Caco-2 (cell line): Measurements from ENCODE around the gene CMTM4. TPM values are rescaled to one million over a fixed set of nuclear protein-coding genes. Genes with fewer than 3 reads are reported as not detected.

ENCODE experiments used
- BruUV-seq: library from RNA; stranded (reverse); fragments of 400-500 nt; replicated peaks from 2 replicates; lab custom pipeline; 2021; lab: Mats Ljungman, UMichigan
- CTCF ChIA-PET: fragments of 300-600 bp; sonication (Branson Sonifier 250); formaldehyde crosslinking; loops from one replicate; lab custom pipeline; 2022; ENCODE audit warnings: antibody characterized with exemption; lab: Charles Lee
- POLR2A ChIA-PET: fragments of 300-600 bp; sonication (Branson Sonifier 250); formaldehyde crosslinking; loops from one replicate; lab custom pipeline; 2022; ENCODE audit warnings: antibody characterized with exemption; lab: Charles Lee
- DNase-seq, 2 experiments: peaks; one replicate each; pipeline versions ENCODE4 v3.0.0 to v3.0.0-alpha.2; 2020 to 2022
- H3K27me3 ChIP-seq: replicated peaks from 2 replicates; pipeline ENCODE4 v1.6.0; 2011; ENCODE audit warnings: low read length; ENCODE audit not compliant: control insufficient read depth, insufficient read depth
- H3K36me3 ChIP-seq: 2 replicates; pipeline ENCODE4 v1.5.1; 2011; ENCODE audit warnings: low read length; ENCODE audit not compliant: control insufficient read depth, insufficient read depth
- H3K4me1 ChIP-seq: fragments of 250-450 bp; sonication (Bioruptor Pico); 2 replicates; pipeline ENCODE4 v1.5.1; 2020; ENCODE audit warnings: mild to moderate bottlenecking
- H3K4me3 ChIP-seq: 2 replicates; pipeline ENCODE4 v1.5.1; 2011; ENCODE audit warnings: low read depth, mild to moderate bottlenecking, control low read depth, low read length
- H3K9me3 ChIP-seq: fragments of 250-450 bp; sonication (Bioruptor Pico); 2 replicates; pipeline ENCODE4 v1.5.1; 2020; ENCODE audit warnings: mild to moderate bottlenecking, moderate library complexity
- H3K27ac Mint-ChIP-seq: one replicate; pipeline ENCODE4 v1.8.0; 2022; ENCODE audit warnings: mixed read lengths; ENCODE audit not compliant: unreplicated experiment
- H3K27me3 Mint-ChIP-seq: one replicate; pipeline ENCODE4 v1.8.0; 2022; ENCODE audit warnings: mixed read lengths; ENCODE audit not compliant: insufficient read depth, unreplicated experiment
- H3K36me3 Mint-ChIP-seq: one replicate; pipeline ENCODE4 v1.8.0; 2022; ENCODE audit warnings: mild to moderate bottlenecking, mixed read lengths; ENCODE audit not compliant: insufficient read depth, unreplicated experiment
- H3K4me1 Mint-ChIP-seq: one replicate; pipeline ENCODE4 v1.8.0; 2022; ENCODE audit warnings: low read depth, mixed read lengths; ENCODE audit not compliant: unreplicated experiment
- H3K4me3 Mint-ChIP-seq: one replicate; pipeline ENCODE4 v1.8.0; 2022; ENCODE audit warnings: mild to moderate bottlenecking, moderate library complexity, mixed read lengths; ENCODE audit not compliant: unreplicated experiment
- H3K9me3 Mint-ChIP-seq: one replicate; pipeline ENCODE4 v1.8.0; 2022; ENCODE audit warnings: mixed read lengths; ENCODE audit not compliant: unreplicated experiment
- CTCF ChIP-seq, 2 experiments: fragments of 200-600 bp in 1 of 2; IDR thresholded peaks; 1 replicate in 1 of 2; 2 replicates in 1 of 2; pipeline versions ENCODE4 v1.5.1 to v1.8.0; 2011 to 2022; ENCODE audit warnings: antibody characterized with exemption in 1 of 2, control low read depth in 1 of 2, inconsistent platforms in 1 of 2, low read depth in 1 of 2, low read length in 1 of 2, mild to moderate bottlenecking in 1 of 2, moderate library complexity in 1 of 2; ENCODE audit not compliant: insufficient read depth in 1 of 2, severe bottlenecking in 1 of 2, unreplicated experiment in 1 of 2
- intact Hi-C: fragments of 100-400 bp; cut with micrococcal nuclease; formaldehyde crosslinking; loops from one replicate; pipeline ENCODE4 v1.10.0; 2022; ENCODE audit not compliant: unreplicated experiment
- total RNA-seq: library from RNA; stranded (reverse); gene quantifications from 2 replicates; pipeline ENCODE4 v1.2.3, GENCODE V29; 2022

CMTM4 gene
- total RNA-seq, 1 experiment from 2014 or later = 108 TPM

GRCh38 chr16:66572356-66572755 lies 124.2 kb downstream of the CMTM4 start:
- Mint-ChIP-seq H3K4me1 (no peaks in the 10 kb centered on the region), H3K27ac (no peak overlapping the region), H3K27me3 (no peaks in the 10 kb centered on the region), H3K4me3 (no peak overlapping the region), H3K36me3 (no peaks in the 10 kb centered on the region), H3K9me3 (no peaks in the 10 kb centered on the region)
- POLR2A ChIA-PET = no interaction called here
- Histone ChIP-seq H3K27me3 (no peaks in the 10 kb centered on the region), H3K36me3 (no peaks in the 10 kb centered on the region), H3K4me1 (no peaks in the 10 kb centered on the region), H3K9me3 (no peaks in the 10 kb centered on the region), H3K4me3 (no peak overlapping the region)
- no TSS peak for BruUV-seq
- TF ChIP-seq CTCF (IDR thresholded peaks at IDR 0.05; ENCODE audit: insufficient read depth in 1 of 2, low read depth in 1 of 2, low read length in 1 of 2, severe bottlenecking in 1 of 2, unreplicated experiment in 1 of 2) = no peak
- no peak for DNase-seq
- CTCF ChIA-PET = no interaction called here
- intact Hi-C loops = no loop called here

- intact Hi-C loops = no loop called here
- no peak overlapping the region for H3K27ac Mint-ChIP-seq
These were observed 126.6 kb downstream of the CMTM4 start for GRCh38 chr16:66569827-66570405.

GRCh38 chr16:66569131-66569530 lies 127.4 kb downstream of the CMTM4 start:
- ChIA-PET POLR2A (no interaction called here), CTCF (interaction anchor here (0.7 kb wide), 1 partner anchor 8 kb away, joined by 3 read pairs; no protein-coding TSS in a partner anchor)
- Mint-ChIP-seq H3K4me3 (no peak overlapping the region), H3K4me1 (no peaks in the 10 kb centered on the region), H3K27me3 (no peaks in the 10 kb centered on the region), H3K27ac (no peak overlapping the region), H3K36me3 (peaks cover 22% of the 10 kb centered on the region), H3K9me3 (no peaks in the 10 kb centered on the region)
- no peak for DNase-seq
- TF ChIP-seq CTCF (IDR thresholded peaks at IDR 0.05; ENCODE audit: insufficient read depth in 1 of 2, low read depth in 1 of 2, low read length in 1 of 2, severe bottlenecking in 1 of 2, unreplicated experiment in 1 of 2) = no peak
- H3K9me3 ChIP-seq = no peaks in the 10 kb centered on the region
- no peaks in the 10 kb centered on the region for H3K4me1 ChIP-seq
- no peaks in the 10 kb centered on the region for H3K27me3 ChIP-seq
- H3K4me3 ChIP-seq = no peak overlapping the region
- BruUV-seq = no TSS peak
- H3K36me3 ChIP-seq = peaks cover 4% of the 10 kb centered on the region; the same call in 1 of the 2 replicates
- intact Hi-C loops = no loop called here

More at GRCh38 chr16:66569827-66570405, 126.6 kb downstream of the CMTM4 start:
- Mint-ChIP-seq H3K27me3 (no peaks in the 10 kb centered on the region), H3K9me3 (no peaks in the 10 kb centered on the region), H3K4me1 (no peaks in the 10 kb centered on the region), H3K36me3 (peaks cover 16% of the 10 kb centered on the region), H3K4me3 (no peak overlapping the region)
- Histone ChIP-seq H3K27me3 (no peaks in the 10 kb centered on the region), H3K9me3 (no peaks in the 10 kb centered on the region), H3K36me3 (peaks cover 4% of the 10 kb centered on the region; the same call in 1 of the 2 replicates), H3K4me1 (no peaks in the 10 kb centered on the region), H3K4me3 (no peak overlapping the region)
- POLR2A ChIA-PET = no interaction called here
- TF ChIP-seq CTCF (IDR thresholded peaks at IDR 0.05; ENCODE audit: insufficient read depth in 1 of 2, low read depth in 1 of 2, low read length in 1 of 2, severe bottlenecking in 1 of 2, unreplicated experiment in 1 of 2) = no peak
- CTCF ChIA-PET = no interaction called here
- DNase-seq = no peak
- BruUV-seq = no TSS peak
